H9 (cell line): ENCODE data around the gene CTIF. TPM values are rescaled to one million over a fixed set of nuclear protein-coding genes. Genes with fewer than 3 reads are reported as not detected.

Source experiments
- DNase-seq: peaks from one replicate; pipeline ENCODE4 v3.0.0-alpha.2; 2017
- H2AFZ ChIP-seq: one replicate; pipeline ENCODE4 v1.6.1; 2013; ENCODE audit warnings: mild to moderate bottlenecking, low read length, control low read depth, moderate library complexity
- H2AK5ac ChIP-seq: 2 replicates; pipeline ENCODE4 v1.6.1; 2013; ENCODE audit warnings: low read length, control low read depth, mixed read lengths; ENCODE audit not compliant: insufficient read length
- H2BK120ac ChIP-seq: one replicate; pipeline ENCODE4 v1.6.1; 2013; ENCODE audit warnings: low read depth, mild to moderate bottlenecking, low read length, control low read depth, inconsistent platforms; ENCODE audit not compliant: poor library complexity, severe bottlenecking
- H2BK12ac ChIP-seq: 2 replicates; pipeline ENCODE4 v1.6.1; 2013; ENCODE audit warnings: low read length, control low read depth, mixed read lengths, low read depth; ENCODE audit not compliant: insufficient read length
- H2BK15ac ChIP-seq: 2 replicates; pipeline ENCODE4 v1.6.1; 2013; ENCODE audit warnings: low read depth, low read length, control low read depth
- H2BK20ac ChIP-seq: one replicate; pipeline ENCODE4 v1.6.1; 2013; ENCODE audit warnings: low read depth, mild to moderate bottlenecking, low read length, control low read depth, inconsistent platforms; ENCODE audit not compliant: poor library complexity, severe bottlenecking
- H2BK5ac ChIP-seq: 2 replicates; pipeline ENCODE4 v1.6.1; 2013; ENCODE audit warnings: low read length, control low read depth, mixed read lengths; ENCODE audit not compliant: insufficient read length
- H3K14ac ChIP-seq: 2 replicates; pipeline ENCODE4 v1.6.1; 2013; ENCODE audit warnings: low read length, control low read depth; ENCODE audit not compliant: insufficient read depth
- H3K18ac ChIP-seq: 2 replicates; pipeline ENCODE4 v1.6.1; 2013; ENCODE audit warnings: low read depth, mild to moderate bottlenecking, mixed read lengths, low read length, control low read depth; ENCODE audit not compliant: insufficient read length
- H3K23ac ChIP-seq: 2 replicates; pipeline ENCODE4 v1.6.1; 2013; ENCODE audit warnings: low read length, control low read depth, mixed read lengths, low read depth; ENCODE audit not compliant: insufficient read length
- H3K23me2 ChIP-seq: 2 replicates; pipeline ENCODE4 v1.6.1; 2013; ENCODE audit warnings: low read depth, mild to moderate bottlenecking, mixed read lengths, low read length, control low read depth; ENCODE audit not compliant: insufficient read length, poor library complexity, severe bottlenecking
- H3K27ac ChIP-seq: 2 replicates; pipeline ENCODE4 v1.5.1; 2013; ENCODE audit warnings: low read length, control low read depth, mixed read lengths, low read depth; ENCODE audit not compliant: insufficient read length
- H3K27me3 ChIP-seq: 2 replicates; pipeline ENCODE4 v1.6.1; 2013; ENCODE audit warnings: low read length, control low read depth, inconsistent platforms; ENCODE audit not compliant: insufficient read depth
- H3K4ac ChIP-seq: 2 replicates; pipeline ENCODE4 v1.6.1; 2013; ENCODE audit warnings: low read depth, mild to moderate bottlenecking, control low read depth, inconsistent platforms, low read length, moderate library complexity
- H3K4me1 ChIP-seq: 2 replicates; pipeline ENCODE4 v1.6.1; 2013; ENCODE audit warnings: low read length, control low read depth, inconsistent platforms; ENCODE audit not compliant: insufficient read depth
- H3K4me2 ChIP-seq: 2 replicates; pipeline ENCODE4 v1.6.1; 2013; ENCODE audit warnings: low read length, control low read depth, mixed read lengths; ENCODE audit not compliant: insufficient read length, insufficient read depth
- H3K56ac ChIP-seq: 2 replicates; pipeline ENCODE4 v1.6.1; 2013; ENCODE audit warnings: low read depth, mild to moderate bottlenecking, mixed read lengths, low read length, control low read depth; ENCODE audit not compliant: insufficient read length
- H3K79me1 ChIP-seq: 2 replicates; pipeline ENCODE4 v1.6.1; 2013; ENCODE audit warnings: low read depth, mild to moderate bottlenecking, moderate library complexity, low read length, control low read depth, inconsistent platforms; ENCODE audit not compliant: insufficient read depth, poor library complexity, severe bottlenecking
- H3K79me2 ChIP-seq: 2 replicates; pipeline ENCODE4 v1.6.1; 2013; ENCODE audit warnings: low read length, control low read depth, inconsistent platforms; ENCODE audit not compliant: insufficient read depth
- H3K9ac ChIP-seq: 2 replicates; pipeline ENCODE4 v1.6.1; 2013; ENCODE audit warnings: low read length, control low read depth, mixed read lengths; ENCODE audit not compliant: insufficient read length; ENCODE audit errors: extremely low read depth
- H3K9me3 ChIP-seq: one replicate; pipeline ENCODE4 v1.6.1; 2013; ENCODE audit warnings: low read depth, low read length, inconsistent platforms; ENCODE audit not compliant: control insufficient read depth
- H3T11ph ChIP-seq: one replicate; pipeline ENCODE4 v1.6.1; 2013; ENCODE audit warnings: mild to moderate bottlenecking, low read length, control low read depth, inconsistent platforms
- H4K20me1 ChIP-seq: one replicate; pipeline ENCODE4 v1.6.1; 2013; ENCODE audit not compliant: control insufficient read depth, insufficient read length, insufficient read depth
- H4K5ac ChIP-seq: 2 replicates; pipeline ENCODE4 v1.6.1; 2013; ENCODE audit warnings: low read depth, mild to moderate bottlenecking, mixed read lengths, low read length, control low read depth; ENCODE audit not compliant: insufficient read length
- H4K8ac ChIP-seq: replicated peaks from 2 replicates; pipeline ENCODE4 v1.6.1; 2013; ENCODE audit warnings: low read length, control low read depth, mixed read lengths, low read depth; ENCODE audit not compliant: insufficient read length
- H4K91ac ChIP-seq: 2 replicates; pipeline ENCODE4 v1.6.1; 2013; ENCODE audit warnings: low read depth, mild to moderate bottlenecking, moderate library complexity, mixed read lengths, low read length, control low read depth; ENCODE audit not compliant: insufficient read length
- H3K27ac Mint-ChIP-seq, 3 experiments: 2 replicates in 2 of 3; 3 replicates in 1 of 3; pipeline ENCODE4 v1.8.0; 2020 to 2021; ENCODE audit warnings: mixed read lengths in 3 of 3, mild to moderate bottlenecking in 1 of 3, moderate library complexity in 1 of 3
- H3K27me3 Mint-ChIP-seq: 2 replicates; pipeline ENCODE4 v1.8.0; 2021; ENCODE audit warnings: low read depth, mild to moderate bottlenecking, moderate library complexity, mixed read lengths
- H3K36me3 Mint-ChIP-seq, 3 experiments: 2 replicates in 2 of 3; 3 replicates in 1 of 3; pipeline ENCODE4 v1.8.0; 2020 to 2021; ENCODE audit warnings: low read depth in 3 of 3, mixed read lengths in 3 of 3; ENCODE audit not compliant: insufficient read depth in 1 of 3
- H3K4me1 Mint-ChIP-seq, 2 experiments: 2 replicates each; pipeline ENCODE4 v1.8.0; 2020; ENCODE audit warnings: mixed read lengths in 2 of 2
- H3K4me3 Mint-ChIP-seq, 2 experiments: 2 replicates in 1 of 2; 3 replicates in 1 of 2; pipeline ENCODE4 v1.8.0; 2020 to 2021; ENCODE audit warnings: mild to moderate bottlenecking in 2 of 2, mixed read lengths in 2 of 2, moderate library complexity in 1 of 2
- H3K9me3 Mint-ChIP-seq, 2 experiments: 2 replicates in 1 of 2; 3 replicates in 1 of 2; pipeline ENCODE4 v1.8.0; 2020; ENCODE audit warnings: mild to moderate bottlenecking in 2 of 2, mixed read lengths in 2 of 2, moderate library complexity in 1 of 2
- WGBS: extraction: QIAGEN DNeasy Blood & Tissue Kit; methylation state at CpG from one replicate; pipeline ENCODE4 v1.1.7; 2013; ENCODE audit warnings: missing lambda C conversion rate, low lambda C conversion rate, mixed read lengths; ENCODE audit not compliant: insufficient read length; ENCODE audit errors: extremely low coverage; 5-methylcytosine and 5-hydroxymethylcytosine counted together
- total RNA-seq: library from RNA; stranded (reverse); gene quantifications from 2 replicates; pipeline ENCODE4 v1.2.1, GENCODE V29; 2021
- TF ChIP-seq, protein P1 (sequence below): fragments of 200-600 bp; sonication (generic); conservative IDR thresholded peaks from 3 replicates; pipeline ENCODE4 v1.8.0; 2021; ENCODE audit warnings: antibody characterized with exemption, mild to moderate bottlenecking

CTIF gene
- total RNA-seq, 1 experiment from 2014 or later, result 15.8 TPM

DNA sequence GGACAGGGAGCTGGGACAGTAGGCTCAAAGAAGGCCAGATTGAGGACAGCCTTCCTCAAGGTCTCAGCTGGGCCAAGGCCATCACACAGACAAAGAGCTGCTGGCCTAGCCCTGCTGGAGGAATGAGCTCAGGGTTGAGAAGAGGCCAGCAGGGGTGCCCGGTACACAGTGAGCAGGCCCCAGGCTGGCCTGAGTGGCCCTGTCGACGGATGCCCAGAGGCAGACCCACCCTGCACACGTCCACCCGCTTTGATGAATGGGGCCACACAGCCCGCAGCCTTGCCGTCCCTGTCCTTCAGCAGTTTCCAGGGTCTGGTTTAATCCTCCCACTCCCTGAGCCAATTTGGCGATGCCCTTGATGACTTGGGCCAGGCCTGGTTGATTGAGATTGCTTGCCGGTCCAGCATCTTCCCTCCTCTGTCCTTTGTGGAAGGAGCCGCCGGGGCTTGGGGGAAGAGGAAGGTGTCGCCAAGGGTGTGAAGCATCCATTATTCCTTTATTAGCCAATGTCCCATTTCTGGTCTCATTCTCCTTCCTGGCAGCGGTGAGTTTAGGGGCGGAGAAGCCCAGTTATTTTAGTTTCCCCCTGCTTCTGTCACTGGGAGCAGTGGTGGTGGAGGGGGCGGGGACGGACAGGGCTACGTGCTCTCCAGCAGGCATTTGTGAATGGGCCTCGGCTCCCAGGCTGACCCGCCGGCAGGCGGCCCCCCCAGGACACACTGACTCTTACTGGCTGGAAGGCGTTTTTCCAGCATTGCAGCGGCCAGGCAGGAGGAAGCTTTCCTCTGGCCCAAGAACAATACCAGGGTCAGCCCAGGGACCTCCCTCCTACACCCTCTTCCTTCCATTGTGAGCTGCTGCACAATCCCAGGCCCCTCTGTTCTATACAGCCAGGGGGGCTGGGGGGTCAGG lies 141.8 kb downstream of the CTIF start:
- Histone ChIP-seq H2BK15ac (no peak overlapping the region), H2BK5ac (no peak overlapping the region), H3K79me1 (no peaks in the 10 kb centered on the region), H3K4me2 (no peak overlapping the region), H3K56ac (no peak overlapping the region), H4K91ac (no peak overlapping the region), H3K9me3 (no peaks in the 10 kb centered on the region), H4K8ac (no peak overlapping the region), H3K23me2 (no peaks in the 10 kb centered on the region), H3T11ph (no peak overlapping the region), H3K27me3 (no peaks in the 10 kb centered on the region), H2BK12ac (no peak overlapping the region), H2BK120ac (no peak overlapping the region), H2AK5ac (no peak overlapping the region), H3K4me1 (no peaks in the 10 kb centered on the region), H3K9ac (no peak overlapping the region), H3K14ac (no peak overlapping the region; the same call in 1 of the 2 replicates), H3K4ac (no peak overlapping the region), H3K23ac (no peak overlapping the region), H3K27ac (no peak overlapping the region), H2BK20ac (no peak overlapping the region), H4K5ac (no peak overlapping the region), H3K79me2 (no peaks in the 10 kb centered on the region), H4K20me1 (no peaks in the 10 kb centered on the region), H2AFZ (no peak overlapping the region), H3K18ac (no peak overlapping the region)
- peaks cover 3 to 4% of the 10 kb centered on the region in 2 experiments; a peak in 1 of 4 replicates for H3K4me1 Mint-ChIP-seq
- WGBS, result no CpG with 5 or more reads among the region's 23 CpGs
- no peak for DNase-seq
- no peaks in the 10 kb centered on the region for H3K27me3 Mint-ChIP-seq
- H3K27ac Mint-ChIP-seq, result peak overlapping the region in 1 of 3 experiments; percentile 72; a peak in 2 of 7 replicates
- TF ChIP-seq, protein P1, sequence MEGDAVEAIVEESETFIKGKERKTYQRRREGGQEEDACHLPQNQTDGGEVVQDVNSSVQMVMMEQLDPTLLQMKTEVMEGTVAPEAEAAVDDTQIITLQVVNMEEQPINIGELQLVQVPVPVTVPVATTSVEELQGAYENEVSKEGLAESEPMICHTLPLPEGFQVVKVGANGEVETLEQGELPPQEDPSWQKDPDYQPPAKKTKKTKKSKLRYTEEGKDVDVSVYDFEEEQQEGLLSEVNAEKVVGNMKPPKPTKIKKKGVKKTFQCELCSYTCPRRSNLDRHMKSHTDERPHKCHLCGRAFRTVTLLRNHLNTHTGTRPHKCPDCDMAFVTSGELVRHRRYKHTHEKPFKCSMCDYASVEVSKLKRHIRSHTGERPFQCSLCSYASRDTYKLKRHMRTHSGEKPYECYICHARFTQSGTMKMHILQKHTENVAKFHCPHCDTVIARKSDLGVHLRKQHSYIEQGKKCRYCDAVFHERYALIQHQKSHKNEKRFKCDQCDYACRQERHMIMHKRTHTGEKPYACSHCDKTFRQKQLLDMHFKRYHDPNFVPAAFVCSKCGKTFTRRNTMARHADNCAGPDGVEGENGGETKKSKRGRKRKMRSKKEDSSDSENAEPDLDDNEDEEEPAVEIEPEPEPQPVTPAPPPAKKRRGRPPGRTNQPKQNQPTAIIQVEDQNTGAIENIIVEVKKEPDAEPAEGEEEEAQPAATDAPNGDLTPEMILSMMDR, result no peak
- H3K4me3 Mint-ChIP-seq, result no peak overlapping the region; a peak in 1 of 5 replicates
- H3K36me3 Mint-ChIP-seq, result no peaks in the 10 kb centered on the region; a peak in 1 of 7 replicates
- H3K9me3 Mint-ChIP-seq, result no peaks in the 10 kb centered on the region
